GM18519 (cell line): ENCODE measurements around the gene CTDSP1.

Experiments
- ATAC-seq: cut with Tn5 transposase; IDR thresholded peaks from one replicate; pipeline ENCODE4 v1.9.1; 2021; ENCODE audit warnings: mild to moderate bottlenecking, moderate library complexity; ENCODE audit not compliant: unreplicated experiment, low FRiP score

CTDSP1 gene

DNA sequence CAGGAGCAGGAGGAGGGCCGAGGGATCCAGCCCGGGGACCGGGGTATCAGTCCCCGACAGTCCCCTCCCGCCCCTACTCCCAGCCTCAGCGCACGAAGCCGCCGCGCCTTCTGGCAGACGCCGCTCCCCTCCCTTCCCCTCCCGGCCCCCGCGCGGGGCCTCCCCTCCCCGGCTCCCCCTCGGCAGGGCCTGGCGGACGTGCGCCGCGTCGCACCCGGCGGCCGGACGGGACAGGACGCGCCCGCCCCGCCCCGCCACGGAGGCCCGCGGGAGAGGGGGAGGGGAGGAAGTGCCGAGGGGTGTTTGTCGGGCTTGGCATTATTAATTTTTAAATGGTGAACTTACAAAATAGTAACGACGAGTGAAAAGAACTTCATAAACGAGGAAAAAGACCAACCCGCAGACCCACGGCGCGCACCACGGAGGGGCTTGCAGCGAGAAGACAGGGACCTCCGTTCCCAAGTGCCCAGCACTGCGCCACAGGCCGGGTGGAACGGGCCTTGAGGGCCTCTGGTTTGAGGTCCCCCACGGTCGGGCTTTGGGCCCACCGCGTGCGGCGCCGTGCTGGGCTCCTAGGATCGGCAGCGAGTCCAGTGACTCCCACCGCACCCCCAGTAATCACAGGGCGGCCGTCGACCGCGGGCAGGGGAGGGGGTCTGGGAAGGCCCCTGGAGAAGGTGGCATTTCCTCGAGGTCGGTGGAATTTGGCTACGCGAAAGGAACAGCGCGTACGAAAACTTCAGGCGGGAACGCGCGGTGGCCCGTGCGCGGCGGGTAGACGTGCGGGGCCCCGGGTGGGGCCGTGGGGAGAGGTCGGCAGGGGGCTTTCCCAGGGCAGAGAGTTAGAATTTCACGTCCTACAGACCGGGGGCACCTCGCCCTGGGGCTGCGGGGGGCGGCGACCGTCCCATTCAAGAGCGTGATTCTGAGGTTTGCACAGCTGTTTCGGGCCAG is 954 bp upstream of the CTDSP1 start:
- ATAC-seq, result no peak

DNA sequence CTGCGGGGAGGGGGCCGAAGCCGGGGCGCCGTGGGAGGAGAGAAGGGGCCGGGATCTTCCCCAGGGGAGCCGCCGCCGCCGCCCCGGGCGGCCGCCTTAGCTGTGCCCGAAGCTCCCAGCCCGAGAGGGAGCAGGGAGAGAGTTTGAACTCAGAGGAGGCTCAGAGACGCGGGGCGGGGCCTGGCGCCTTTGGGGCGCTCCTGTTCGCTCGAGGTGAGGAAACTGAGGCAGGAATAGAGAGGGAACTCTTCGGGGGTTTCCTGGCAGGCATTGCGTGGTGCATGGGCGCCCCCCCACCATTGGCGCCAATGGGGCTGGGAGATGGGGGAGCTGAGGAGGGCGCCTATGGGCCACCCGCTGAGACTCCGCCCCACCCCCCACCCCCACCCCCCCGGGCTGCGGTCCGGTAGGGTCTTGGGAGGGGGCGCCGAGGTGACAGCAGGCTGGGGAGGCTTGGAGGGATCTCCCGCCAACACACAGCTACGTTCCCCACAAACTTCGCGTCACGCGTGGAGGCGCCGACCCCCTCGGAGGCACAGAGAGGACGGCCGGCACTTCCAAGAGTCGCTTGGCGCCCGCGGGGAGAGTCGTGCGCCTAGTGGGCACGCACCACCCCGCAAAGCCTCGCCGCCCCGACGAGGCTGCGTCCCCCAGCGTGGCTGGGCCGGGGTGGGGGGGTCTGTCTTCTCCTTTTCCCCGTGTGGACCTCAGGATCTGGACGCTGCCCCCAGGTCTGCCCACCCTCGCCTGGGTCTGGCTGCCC is 680 bp downstream of the CTDSP1 start:
- ATAC-seq, result no peak

DNA sequence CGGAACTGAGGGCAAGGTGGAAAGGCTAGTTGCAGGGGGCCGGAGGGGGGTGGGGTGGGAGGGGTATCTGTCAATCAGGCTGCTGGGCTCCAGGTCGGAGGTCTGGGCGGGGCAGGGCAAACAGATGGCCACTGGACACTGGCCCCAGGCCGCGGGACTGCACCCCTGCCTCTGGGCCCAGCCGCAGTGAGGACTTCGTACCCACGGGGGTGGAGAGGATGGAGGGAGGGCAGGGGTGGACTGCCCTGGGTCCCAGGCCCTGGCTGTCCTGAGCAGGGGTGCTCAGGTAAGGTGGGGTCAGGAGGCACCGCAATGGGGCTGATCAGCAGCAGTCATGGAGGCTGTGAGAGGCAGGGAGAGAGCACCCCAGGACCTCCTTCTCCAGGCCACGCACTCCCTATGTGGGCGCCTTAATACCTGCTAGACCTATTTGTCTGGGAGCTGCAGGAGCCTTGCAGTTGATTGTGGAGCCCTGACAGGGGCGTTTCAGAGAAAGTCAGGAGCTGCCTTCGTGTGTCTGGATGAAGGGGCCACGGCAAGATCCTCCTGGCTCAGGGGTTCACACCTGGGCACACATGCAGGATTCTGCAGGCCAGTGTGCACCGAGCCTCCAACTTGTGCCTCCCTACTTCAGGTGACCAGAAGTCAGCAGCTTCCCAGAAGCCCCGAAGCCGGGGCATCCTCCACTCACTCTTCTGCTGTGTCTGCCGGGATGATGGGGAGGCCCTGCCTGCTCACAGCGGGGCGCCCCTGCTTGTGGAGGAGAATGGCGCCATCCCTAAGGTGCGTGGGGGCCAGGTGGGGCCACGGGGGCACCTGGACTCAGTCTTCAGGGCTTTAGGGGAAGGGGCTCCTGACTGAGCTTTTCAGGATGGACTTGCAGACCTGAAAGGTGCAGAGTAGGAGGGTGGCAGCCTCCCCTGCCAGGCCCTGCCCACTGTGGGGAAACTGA is 1.5 kb downstream of the CTDSP1 start:
- ATAC-seq, result no peak

DNA sequence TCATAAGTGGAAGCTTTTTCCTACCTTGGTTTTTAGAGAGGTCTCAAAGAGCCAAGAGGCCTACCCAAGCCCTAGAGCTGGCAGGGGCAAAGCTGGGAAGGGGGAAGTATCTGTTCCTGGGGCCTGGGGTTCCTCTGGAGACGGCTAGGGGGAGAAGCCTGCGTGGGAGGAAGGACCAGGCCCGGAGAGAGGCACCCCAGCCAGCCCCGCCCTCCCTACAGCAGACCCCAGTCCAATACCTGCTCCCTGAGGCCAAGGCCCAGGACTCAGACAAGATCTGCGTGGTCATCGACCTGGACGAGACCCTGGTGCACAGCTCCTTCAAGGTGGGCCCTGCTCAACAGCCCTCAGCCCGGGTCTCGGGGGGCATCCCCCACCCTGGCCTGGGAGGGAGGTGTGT is 2.2 kb downstream of the CTDSP1 start:
- ATAC-seq, result no peak

DNA sequence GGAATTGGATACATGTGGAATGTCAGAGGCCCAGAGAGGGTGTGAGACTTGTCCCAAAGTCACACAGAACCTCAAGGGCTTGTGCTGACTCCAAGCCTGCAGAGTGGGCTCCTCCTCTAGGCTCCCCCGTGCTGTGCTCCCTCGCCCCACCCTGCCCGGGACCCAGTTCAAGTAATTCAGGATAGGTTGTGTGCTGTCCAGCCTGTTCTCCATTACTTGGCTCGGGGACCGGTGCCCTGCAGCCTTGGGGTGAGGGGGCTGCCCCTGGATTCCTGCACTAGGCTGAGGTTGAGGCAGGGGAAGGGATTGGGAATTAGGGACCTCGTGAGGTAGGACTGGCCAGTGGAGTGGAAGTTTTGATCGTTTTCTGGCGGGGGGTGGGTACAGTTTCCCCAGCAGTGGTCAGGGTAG is 2.8 kb downstream of the CTDSP1 start:
- ATAC-seq, result no peak

DNA sequence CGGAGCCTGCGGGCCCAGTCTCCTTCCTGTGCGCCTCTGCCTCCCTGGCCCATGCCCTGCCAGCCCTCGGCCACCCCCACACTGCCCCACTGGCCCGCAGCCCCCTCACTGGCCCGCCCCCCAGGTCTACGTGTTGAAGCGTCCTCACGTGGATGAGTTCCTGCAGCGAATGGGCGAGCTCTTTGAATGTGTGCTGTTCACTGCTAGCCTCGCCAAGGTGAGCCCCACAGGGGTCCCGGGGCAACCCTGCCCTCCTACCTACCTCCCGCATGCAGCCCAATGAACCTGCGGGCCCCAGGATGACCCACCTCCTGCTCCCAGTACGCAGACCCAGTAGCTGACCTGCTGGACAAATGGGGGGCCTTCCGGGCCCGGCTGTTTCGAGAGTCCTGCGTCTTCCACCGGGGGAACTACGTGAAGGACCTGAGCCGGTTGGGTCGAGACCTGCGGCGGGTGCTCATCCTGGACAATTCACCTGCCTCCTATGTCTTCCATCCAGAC is 3.3 kb downstream of the CTDSP1 start:
- no peak for ATAC-seq

DNA sequence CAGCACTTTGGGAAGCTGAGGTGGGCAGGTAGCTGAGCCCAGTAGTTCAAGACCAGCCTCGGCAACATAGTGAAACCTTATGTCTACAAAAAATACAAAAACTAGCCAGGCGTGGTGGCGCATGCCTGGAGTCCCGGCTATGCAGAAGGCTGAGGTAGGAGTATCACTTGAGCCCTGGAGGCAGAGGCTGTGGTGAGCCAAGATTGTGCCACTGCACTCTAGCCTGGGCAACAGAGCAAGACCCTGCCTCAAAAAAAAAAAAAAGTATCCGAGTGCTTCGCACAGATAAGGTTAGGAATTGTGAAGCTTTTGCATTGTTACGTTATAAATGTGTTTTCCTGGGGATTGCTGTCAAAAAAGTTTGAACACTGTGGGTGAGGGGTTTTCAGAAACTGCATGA is 4.1 kb downstream of the CTDSP1 start:
- no peak for ATAC-seq

DNA sequence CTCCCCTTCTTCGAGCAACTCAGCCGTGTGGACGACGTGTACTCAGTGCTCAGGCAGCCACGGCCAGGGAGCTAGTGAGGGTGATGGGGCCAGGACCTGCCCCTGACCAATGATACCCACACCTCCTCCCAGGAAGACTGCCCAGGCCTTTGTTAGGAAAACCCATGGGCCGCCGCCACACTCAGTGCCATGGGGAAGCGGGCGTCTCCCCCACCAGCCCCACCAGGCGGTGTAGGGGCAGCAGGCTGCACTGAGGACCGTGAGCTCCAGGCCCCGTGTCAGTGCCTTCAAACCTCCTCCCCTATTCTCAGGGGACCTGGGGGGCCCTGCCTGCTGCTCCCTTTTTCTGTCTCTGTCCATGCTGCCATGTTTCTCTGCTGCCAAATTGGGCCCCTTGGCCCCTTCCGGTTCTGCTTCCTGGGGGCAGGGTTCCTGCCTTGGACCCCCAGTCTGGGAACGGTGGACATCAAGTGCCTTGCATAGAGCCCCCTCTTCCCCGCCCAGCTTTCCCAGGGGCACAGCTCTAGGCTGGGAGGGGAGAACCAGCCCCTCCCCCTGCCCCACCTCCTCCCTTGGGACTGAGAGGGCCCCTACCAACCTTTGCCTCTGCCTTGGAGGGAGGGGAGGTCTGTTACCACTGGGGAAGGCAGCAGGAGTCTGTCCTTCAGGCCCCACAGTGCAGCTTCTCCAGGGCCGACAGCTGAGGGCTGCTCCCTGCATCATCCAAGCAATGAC is 4.8 kb downstream of the CTDSP1 start:
- ATAC-seq, result no peak

DNA sequence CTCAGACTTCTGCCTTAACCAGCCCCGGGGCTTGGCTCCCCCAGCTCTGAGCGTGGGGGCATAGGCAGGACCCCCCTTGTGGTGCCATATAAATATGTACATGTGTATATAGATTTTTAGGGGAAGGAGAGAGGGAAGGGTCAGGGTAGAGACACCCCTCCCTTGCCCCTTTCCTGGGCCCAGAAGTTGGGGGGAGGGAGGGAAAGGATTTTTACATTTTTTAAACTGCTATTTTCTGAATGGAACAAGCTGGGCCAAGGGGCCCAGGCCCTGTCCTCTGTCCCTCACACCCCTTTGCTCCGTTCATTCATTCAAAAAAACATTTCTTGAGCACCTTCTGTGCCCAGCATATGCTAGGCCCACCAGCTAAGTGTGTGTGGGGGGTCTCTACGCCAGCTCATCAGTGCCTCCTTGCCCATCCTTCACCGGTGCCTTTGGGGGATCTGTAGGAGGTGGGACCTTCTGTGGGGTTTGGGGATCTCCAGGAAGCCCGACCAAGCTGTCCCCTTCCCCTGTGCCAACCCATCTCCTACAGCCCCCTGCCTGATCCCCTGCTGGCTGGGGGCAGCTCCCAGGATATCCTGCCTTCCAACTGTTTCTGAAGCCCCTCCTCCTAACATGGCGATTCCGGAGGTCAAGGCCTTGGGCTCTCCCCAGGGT is 5.5 kb downstream of the CTDSP1 start:
- no peak for ATAC-seq

DNA sequence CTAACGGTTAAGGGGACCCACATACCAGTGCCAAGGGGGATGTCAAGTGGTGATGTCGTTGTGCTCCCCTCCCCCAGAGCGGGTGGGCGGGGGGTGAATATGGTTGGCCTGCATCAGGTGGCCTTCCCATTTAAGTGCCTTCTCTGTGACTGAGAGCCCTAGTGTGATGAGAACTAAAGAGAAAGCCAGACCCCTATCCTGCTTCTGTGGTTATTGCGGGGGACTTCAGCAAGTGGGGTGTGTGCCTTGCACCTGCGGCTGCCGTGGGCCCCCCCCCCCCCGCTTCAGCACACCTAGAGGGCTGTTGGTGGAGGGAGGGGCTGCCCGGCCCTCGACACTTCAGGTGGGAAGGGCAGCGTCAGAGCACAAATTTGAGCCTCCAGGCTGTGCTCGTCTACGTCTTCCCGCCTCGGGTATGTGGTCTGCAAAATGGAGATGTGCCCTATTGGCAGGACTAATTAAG is 6.1 kb downstream of the CTDSP1 start:
- peak; percentile 14 for ATAC-seq

DNA sequence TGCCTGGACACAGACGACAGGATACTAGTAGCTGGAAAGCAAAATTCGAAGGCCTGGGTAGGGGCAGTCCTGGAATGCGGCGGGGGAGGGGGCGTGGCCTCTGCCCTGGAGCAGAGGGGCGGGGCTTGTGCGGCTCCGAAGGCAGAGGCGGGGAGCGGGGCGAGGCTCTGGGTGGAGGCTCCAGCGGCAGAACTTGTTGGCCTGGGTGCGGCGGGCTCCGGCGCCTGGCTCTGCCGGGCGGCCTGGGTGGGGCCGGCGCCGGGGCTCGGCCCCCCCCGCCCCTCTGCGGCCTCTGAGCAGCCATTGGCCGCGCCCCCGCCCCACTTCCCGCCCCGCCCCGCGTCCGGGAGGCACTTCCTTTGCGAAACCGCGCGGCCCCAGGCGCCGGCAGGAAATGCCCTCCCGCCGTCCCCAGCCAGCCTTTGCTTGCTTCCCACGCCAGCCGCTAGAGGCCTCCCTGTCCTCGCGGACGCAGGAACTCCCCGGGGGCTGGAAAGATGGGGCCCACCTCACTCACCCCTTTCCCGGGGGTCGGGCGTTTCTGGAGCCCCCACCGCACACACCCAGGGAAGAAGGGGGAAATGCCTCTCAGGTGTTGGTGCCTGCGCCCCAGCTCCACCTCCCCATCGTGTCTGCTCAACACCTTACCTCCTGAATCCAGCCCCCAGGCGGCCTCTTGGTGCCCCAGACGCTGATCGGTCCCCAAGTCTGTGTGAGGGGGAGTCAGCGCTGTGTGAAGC is 6.7 kb downstream of the CTDSP1 start:
- ATAC-seq, result peak; percentile 56

DNA sequence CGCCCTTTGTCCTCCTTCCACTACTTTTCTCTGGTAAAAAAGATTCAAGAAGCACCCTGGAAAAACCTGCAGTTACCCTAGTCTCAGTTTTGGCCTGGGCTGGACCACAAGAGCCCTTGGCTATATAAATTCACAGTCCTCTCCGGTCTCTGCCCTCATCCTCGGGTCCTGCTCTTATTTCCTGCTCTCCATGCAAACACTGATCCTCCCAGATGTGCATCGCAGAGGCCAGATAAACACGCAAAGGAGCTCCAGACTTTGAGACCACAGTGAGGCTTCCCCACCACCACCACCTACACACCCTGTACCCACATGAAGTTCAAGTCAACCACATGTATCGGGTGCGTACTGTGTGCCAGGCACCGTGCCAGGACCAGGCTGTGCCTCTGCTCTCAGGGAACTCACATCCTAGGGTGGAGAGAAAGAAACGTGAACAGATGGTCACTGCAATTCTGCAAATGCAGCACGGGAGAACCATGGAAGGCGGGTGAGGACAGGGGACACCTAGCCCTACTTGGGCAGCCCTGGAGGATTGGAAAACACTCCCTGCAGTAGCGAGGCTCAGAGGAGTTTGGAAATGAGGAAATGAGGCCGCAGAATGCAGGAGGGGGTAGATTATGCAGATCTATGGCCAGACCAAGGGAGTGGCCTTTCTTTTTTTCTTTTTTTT is 7.4 kb downstream of the CTDSP1 start:
- ATAC-seq, result no peak

DNA sequence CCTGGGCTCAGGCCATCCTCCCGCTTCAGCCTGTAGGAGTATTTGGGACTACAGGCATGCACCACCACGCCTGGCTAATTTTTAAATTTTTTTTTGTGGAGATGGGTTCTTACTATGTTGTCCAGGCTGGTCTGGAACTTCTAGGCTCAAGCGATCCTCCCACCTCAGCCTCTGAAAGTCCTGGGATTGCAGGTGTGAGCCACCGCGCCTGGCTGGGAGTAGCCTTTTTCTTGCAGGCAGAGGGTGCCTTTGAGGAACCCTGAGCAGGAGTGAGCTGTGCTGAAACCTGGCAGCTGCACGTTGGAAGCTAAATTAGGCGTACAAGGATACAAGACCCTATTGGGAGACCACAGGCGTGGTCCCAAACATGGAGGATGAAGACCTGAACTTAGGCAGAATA is 8.0 kb downstream of the CTDSP1 start:
- no peak for ATAC-seq

DNA sequence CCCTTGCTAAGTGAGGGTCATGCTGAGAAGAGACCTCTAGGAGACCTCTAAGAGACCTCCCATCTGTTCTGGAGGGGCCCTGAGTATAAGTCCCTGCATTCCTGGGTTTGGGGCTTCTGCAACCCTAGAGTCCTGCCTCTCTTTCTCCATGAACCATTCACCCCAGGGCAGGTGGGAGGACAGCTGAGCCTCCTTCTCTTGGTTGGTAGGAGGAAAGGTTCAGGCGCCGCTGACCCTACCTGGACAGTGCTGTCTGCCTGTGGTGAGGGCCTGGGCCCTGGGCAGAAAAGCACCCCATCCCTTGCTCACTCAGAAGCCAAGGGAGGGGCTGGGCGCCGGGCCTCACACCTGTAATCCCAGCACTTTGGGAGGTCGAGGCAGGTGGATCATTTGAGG is 18.7 kb downstream of the CTDSP1 start:
- ATAC-seq, result no peak

DNA sequence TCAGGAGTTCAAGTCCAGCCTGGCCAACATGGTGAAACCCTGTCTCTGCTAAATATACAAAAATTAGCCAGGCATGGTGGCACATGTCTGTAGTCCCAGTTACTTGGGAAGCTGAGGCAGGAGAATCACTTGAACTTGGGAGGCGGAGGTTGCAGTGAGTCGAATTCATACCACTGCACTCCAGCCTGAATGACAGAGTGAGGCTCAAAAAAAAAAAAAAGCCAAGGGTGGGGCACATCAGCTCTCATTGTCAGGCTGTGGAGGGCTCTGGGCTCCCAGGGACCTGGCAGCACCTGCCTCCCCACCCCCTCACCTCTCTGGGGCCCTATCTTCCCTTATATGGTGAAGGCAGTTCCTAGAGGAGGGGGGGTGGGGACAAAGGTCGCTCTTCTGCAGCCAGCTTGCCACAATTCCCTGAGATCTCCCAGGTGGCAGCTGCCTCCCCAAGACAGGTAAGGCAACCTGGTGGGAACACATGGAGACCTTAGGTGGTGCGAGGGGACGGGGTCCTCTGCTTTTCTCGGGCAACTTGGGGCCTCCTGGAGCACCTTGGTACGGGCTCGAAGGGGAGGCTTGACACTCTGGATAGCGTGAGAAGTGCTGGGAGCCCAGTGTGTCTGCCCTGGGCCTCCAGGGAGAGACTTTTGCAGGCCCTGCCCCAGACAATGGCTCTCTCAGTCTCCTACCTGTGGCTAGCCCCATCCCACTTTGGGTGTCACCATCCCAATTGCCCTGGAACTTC is 19.2 kb downstream of the CTDSP1 start, which contains the start of gene VIL1:
VIL1 (plus strand) TSS at position 407 of the 742 bp plus-strand sequence. CDS start 4,656 bp downstream, outside the sequence.
- ATAC-seq, result no peak

DNA sequence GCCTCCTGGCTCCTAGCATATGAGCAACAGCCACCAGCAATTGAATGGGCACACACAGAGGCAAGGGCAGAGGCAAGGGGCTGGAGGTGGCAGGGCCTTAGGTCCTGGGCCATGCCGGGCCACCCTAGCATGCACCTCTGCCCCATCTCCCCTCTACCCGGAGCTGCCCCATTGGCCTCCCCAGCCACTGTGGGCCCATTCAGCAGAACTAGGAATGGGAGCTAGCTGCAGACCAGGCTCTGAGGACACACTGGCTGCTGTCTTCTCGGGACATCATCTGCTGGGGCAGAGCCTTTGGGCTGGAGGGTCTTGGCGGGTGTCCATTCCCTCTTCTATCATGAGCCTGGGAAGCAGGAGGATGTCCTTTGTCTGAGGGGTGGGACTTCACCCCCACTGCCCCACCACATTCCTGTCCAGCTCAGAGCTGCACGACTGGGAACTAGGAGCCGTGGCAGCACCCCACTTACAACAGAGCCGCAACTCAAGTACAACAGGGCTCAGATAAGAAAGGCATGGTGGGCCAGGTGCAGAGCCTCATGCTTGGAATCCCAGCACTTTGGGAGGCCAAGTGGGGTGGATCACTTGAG is 20.1 kb downstream of the CTDSP1 start:
- ATAC-seq, result no peak

DNA sequence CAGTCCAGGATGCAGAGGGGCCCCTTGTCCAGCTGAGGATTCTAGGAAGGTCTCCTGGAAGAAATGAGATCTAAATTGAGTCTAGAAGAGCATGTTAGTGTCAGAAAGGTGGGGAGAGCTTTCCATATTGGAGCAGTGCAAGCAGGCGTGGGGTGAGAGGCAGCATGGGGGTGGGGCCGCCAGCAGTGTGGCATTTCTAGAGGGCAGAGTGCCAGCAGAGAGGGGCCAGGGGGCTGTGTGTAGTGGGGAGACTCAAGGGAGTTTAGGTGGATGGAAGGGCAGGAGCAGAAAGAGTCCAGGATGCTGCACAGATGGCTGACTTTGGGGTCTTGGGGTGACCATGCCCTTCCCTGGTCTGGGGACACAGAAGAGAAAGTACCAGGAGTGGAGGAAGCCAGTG is 21.4 kb downstream of the CTDSP1 start:
- ATAC-seq, result no peak
